ENCODE measurements around the gene UBAC2. TPM values are rescaled to one million over a fixed set of nuclear protein-coding genes. Genes with fewer than 3 reads are reported as not detected.

The UBAC2 gene
- total RNA-seq, 1 experiment from 2014 or later, result 45.8 TPM

DNA sequence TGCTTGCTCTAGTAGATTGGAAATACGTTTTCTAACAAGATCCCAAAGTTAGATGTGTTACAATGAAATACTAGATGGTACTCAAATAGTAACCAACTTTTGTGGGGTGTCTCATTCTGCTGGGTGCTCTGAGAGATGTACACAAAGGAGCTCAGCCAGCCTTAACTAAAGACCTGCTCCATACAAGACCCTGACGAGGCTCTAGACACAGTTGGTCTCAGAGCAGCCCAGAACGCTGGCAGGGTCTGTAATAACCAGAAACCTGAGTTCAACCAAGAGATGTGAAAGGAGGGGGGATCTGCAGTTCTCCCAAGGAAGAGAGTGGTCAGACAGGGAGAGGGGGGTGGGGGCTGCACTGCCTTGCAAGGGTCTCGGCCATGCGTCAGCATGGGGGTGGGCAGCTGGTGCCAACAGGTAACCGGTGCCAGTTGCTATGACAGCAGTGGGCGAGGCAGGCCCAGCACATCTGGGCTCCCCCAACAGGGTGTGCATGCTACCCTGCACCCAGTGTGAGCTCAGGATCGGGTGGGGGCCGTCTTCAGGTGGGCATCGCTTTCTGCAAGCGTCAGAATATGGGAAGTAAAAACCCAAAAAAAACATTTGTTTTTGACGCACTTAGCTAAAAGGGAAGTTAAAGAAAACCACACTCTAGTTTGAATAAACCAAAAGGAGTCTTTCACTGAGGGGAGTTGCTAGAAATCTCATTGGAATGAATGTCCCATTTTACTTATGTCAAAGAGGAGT, 174.5 kb downstream of the UBAC2 start:
- Histone ChIP-seq H3K4me3 (ENCODE audit: low read depth, low read length, poor library complexity, severe bottlenecking) (no peak overlapping the region), H3K4me1 (ENCODE audit: insufficient read depth, low read length, poor library complexity, severe bottlenecking) (no peaks in the 10 kb centered on the region), H3K36me3 (ENCODE audit: insufficient read depth, low read length, poor library complexity, severe bottlenecking) (no peaks in the 10 kb centered on the region), H3K27ac (ENCODE audit: low read depth, low read length, poor library complexity, severe bottlenecking) (no peak overlapping the region), H3K27me3 (replicated peaks; ENCODE audit: insufficient read depth, low read depth, low read length, poor library complexity) (no peaks in the 10 kb centered on the region), H3K9me3 (ENCODE audit: low read depth, low read length, poor library complexity, severe bottlenecking) (no peaks in the 10 kb centered on the region)
- POLR2A ChIA-PET (ENCODE audit: low non-redundant PET), result no interaction called here
- CTCF ChIA-PET, result no interaction called here
- BruUV-seq (replicated peaks), result no TSS peak
- intact Hi-C loops (cut with micrococcal nuclease; ENCODE audit: unreplicated experiment), result no loop called here
- DNase-seq (ENCODE audit: low spot score), result no peak
- TF ChIP-seq CTCF (conservative IDR thresholded peaks at IDR 0.05; ENCODE audit: low read depth, low read length) (no peak), EZH2 (IDR thresholded peaks at IDR 0.05; ENCODE audit: borderline replicate concordance, low read depth, low read length, poor library complexity, severe bottlenecking) (no peak)

DNA sequence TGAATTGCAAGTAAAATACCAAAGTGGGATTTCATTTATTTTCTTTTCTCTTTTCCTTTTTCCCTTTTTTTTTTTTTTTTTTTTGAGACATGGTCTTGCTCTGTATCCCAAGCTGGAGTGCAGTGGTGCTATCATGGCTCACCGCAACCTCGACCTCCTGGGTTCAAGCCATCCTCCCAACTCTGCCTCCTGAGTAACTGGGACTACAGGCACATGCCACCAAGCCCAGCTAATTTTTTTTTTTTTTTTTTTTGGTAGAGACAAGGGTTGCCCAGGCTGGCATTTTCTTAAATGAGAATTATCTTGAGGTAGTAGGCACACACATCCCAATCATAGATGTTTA, 175.1 kb downstream of the UBAC2 start:
- intact Hi-C loops (cut with micrococcal nuclease; ENCODE audit: unreplicated experiment), result no loop called here
- TF ChIP-seq EZH2 (IDR thresholded peaks at IDR 0.05; ENCODE audit: borderline replicate concordance, low read depth, low read length, poor library complexity, severe bottlenecking) (no peak), CTCF (conservative IDR thresholded peaks at IDR 0.05; ENCODE audit: low read depth, low read length) (no peak)
- DNase-seq (ENCODE audit: low spot score), result no peak
- H3K4me3 ChIP-seq (ENCODE audit: low read depth, low read length, poor library complexity, severe bottlenecking), result no peak overlapping the region
- H3K36me3 ChIP-seq (ENCODE audit: insufficient read depth, low read length, poor library complexity, severe bottlenecking), result no peaks in the 10 kb centered on the region
- H3K4me1 ChIP-seq (ENCODE audit: insufficient read depth, low read length, poor library complexity, severe bottlenecking), result no peaks in the 10 kb centered on the region
- BruUV-seq (replicated peaks), result no TSS peak
- ChIA-PET POLR2A (ENCODE audit: low non-redundant PET) (no interaction called here), CTCF (no interaction called here)
- no peaks in the 10 kb centered on the region for H3K27me3 ChIP-seq (replicated peaks; ENCODE audit: insufficient read depth, low read depth, low read length, poor library complexity)
- no peaks in the 10 kb centered on the region for H3K9me3 ChIP-seq (ENCODE audit: low read depth, low read length, poor library complexity, severe bottlenecking)
- H3K27ac ChIP-seq (ENCODE audit: low read depth, low read length, poor library complexity, severe bottlenecking), result no peak overlapping the region

DNA sequence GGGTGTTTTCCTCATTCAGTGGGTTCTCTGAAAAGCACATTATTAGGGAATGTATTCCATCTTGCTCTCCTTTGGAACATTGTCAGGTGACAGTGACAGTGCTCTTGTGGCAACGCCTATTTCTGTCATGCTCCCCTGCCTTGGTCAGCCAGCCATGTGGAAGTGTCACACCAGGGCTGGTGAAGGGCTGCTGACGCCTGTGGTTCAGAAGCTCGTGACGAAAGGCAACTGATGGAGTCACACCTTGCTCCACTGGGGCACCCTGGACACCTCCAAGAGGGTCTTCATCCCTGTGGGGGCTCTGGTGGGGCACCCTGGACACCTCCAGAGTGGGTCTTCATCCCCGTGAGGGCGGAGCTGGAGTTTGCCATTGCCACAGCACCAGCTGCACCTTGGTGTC, 175.5 kb downstream of the UBAC2 start:
- ChIA-PET POLR2A (ENCODE audit: low non-redundant PET) (no interaction called here), CTCF (no interaction called here)
- no peaks in the 10 kb centered on the region for H3K9me3 ChIP-seq (ENCODE audit: low read depth, low read length, poor library complexity, severe bottlenecking)
- H3K4me3 ChIP-seq (ENCODE audit: low read depth, low read length, poor library complexity, severe bottlenecking), result no peak overlapping the region
- H3K27me3 ChIP-seq (replicated peaks; ENCODE audit: insufficient read depth, low read depth, low read length, poor library complexity), result no peaks in the 10 kb centered on the region
- H3K4me1 ChIP-seq (ENCODE audit: insufficient read depth, low read length, poor library complexity, severe bottlenecking), result no peaks in the 10 kb centered on the region
- H3K27ac ChIP-seq (ENCODE audit: low read depth, low read length, poor library complexity, severe bottlenecking), result no peak overlapping the region
- no peak for DNase-seq (ENCODE audit: low spot score)
- H3K36me3 ChIP-seq (ENCODE audit: insufficient read depth, low read length, poor library complexity, severe bottlenecking), result no peaks in the 10 kb centered on the region
- no TSS peak for BruUV-seq (replicated peaks)
- intact Hi-C loops (cut with micrococcal nuclease; ENCODE audit: unreplicated experiment), result no loop called here
- TF ChIP-seq EZH2 (IDR thresholded peaks at IDR 0.05; ENCODE audit: borderline replicate concordance, low read depth, low read length, poor library complexity, severe bottlenecking), result no peak
- TF ChIP-seq CTCF (conservative IDR thresholded peaks at IDR 0.05; ENCODE audit: low read depth, low read length), result no peak
